Suprapubic skin (tissue), 4 donors: Measurements from ENCODE around the gene PAK3.

ENCODE experiments used
- EP300 ChIP-seq: sonication (generic); formaldehyde crosslinking; IDR thresholded peaks from one replicate; pipeline ENCODE4 v1.6.1; 2017; ENCODE audit warnings: antibody characterized with exemption
- POLR2A ChIP-seq, 2 donors: fragments of 450-650 bp; IDR thresholded peaks; one replicate each; pipeline ENCODE4 v1.6.1; 2017; ENCODE audit warnings: antibody characterized with exemption in 2 of 2, mild to moderate bottlenecking in 2 of 2, moderate library complexity in 2 of 2
- POLR2AphosphoS5 ChIP-seq, 3 donors: sonication (generic); formaldehyde crosslinking; IDR thresholded peaks; one replicate each; pipeline ENCODE4 v1.6.1; 2017; ENCODE audit warnings: antibody characterized with exemption in 3 of 3
- TF ChIP-seq, protein P1 (sequence below), 2 donors: fragments of 200-600 bp in 1 of 2; fragments of 450-650 bp in 1 of 2; sonication (generic) in 1 of 2; IDR thresholded peaks; one replicate each; pipeline ENCODE4 v1.5.1; 2016 to 2019; ENCODE audit warnings: antibody characterized with exemption in 2 of 2, mild to moderate bottlenecking in 1 of 2, moderate library complexity in 1 of 2

DNA sequence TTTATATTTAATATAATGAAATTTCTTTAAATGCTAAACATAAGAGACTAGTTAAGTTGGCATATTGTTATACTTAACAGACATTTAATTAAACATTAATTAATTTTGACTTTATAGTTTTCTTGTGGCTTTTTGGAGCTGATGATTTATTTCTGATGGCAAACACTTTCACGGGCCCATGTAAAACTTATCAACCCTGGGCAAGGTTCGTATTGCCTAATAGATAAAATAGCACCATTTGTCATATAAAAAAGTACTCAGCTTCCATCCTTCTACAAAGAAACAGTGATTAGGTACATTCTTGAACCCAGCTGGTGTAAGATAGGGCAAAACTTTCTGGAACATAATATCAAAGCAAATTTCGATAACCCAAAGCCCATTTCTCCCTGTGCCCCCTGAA lies 63.2 kb downstream of the PAK3 start:
- TF ChIP-seq, protein P1, sequence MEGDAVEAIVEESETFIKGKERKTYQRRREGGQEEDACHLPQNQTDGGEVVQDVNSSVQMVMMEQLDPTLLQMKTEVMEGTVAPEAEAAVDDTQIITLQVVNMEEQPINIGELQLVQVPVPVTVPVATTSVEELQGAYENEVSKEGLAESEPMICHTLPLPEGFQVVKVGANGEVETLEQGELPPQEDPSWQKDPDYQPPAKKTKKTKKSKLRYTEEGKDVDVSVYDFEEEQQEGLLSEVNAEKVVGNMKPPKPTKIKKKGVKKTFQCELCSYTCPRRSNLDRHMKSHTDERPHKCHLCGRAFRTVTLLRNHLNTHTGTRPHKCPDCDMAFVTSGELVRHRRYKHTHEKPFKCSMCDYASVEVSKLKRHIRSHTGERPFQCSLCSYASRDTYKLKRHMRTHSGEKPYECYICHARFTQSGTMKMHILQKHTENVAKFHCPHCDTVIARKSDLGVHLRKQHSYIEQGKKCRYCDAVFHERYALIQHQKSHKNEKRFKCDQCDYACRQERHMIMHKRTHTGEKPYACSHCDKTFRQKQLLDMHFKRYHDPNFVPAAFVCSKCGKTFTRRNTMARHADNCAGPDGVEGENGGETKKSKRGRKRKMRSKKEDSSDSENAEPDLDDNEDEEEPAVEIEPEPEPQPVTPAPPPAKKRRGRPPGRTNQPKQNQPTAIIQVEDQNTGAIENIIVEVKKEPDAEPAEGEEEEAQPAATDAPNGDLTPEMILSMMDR (IDR thresholded peaks at IDR 0.05), result no peak
- TF ChIP-seq POLR2AphosphoS5 (IDR thresholded peaks at IDR 0.05), result no peak
- TF ChIP-seq EP300, result no peak
- no peak for TF ChIP-seq POLR2A (IDR thresholded peaks at IDR 0.05)
